GM23248 (cell line): ENCODE results near the gene SERPINA4.

Experiments
- EZH2 ChIP-seq: fragments of 200-600 bp; sonication (generic); IDR thresholded peaks from 2 replicates; pipeline ENCODE4 v1.6.1; 2018; ENCODE audit warnings: antibody characterized with exemption, mild to moderate bottlenecking; ENCODE audit not compliant: insufficient read depth, poor library complexity, severe bottlenecking
- EZH2phosphoT487 ChIP-seq: fragments of 200-600 bp; sonication (generic); IDR thresholded peaks from 2 replicates; pipeline ENCODE4 v1.6.1; 2018; ENCODE audit warnings: antibody characterized with exemption, moderate library complexity, mild to moderate bottlenecking, low read depth; ENCODE audit not compliant: insufficient read depth

DNA sequence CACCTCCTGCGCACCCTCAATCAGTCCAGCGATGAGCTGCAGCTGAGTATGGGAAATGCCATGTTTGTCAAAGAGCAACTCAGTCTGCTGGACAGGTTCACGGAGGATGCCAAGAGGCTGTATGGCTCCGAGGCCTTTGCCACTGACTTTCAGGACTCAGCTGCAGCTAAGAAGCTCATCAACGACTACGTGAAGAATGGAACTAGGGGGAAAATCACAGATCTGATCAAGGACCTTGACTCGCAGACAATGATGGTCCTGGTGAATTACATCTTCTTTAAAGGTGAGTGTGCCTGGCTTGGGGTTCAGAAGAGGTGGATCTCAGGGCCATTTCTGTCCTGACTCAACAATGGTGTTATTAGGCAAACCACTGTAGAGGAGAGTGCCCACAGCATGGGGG lies 53.6 kb downstream of the SERPINA4 start:
- TF ChIP-seq EZH2: no peak
- no peak for TF ChIP-seq EZH2phosphoT487
